CD1c-positive myeloid dendritic cell (primary cell): ENCODE results near the gene SH2D2A.
"Not testable (repeated sequence)": the region's sequence is repeated elsewhere in the genome, so short reads cannot be mapped to it uniquely, and the experiment has no call there.

Experiments used
- DNase-seq: peaks from one replicate; pipeline ENCODE4 v3.0.0-alpha.2; 2016; ENCODE audit errors: extremely low spot score

The SH2D2A gene

GRCh38 chr1:156768610-156769295, 47.9 kb downstream of the SH2D2A start:
- no peak for DNase-seq

GRCh38 chr1:156767879-156768604, 48.6 kb downstream of the SH2D2A start:
- peak; percentile 39 for DNase-seq

DNA sequence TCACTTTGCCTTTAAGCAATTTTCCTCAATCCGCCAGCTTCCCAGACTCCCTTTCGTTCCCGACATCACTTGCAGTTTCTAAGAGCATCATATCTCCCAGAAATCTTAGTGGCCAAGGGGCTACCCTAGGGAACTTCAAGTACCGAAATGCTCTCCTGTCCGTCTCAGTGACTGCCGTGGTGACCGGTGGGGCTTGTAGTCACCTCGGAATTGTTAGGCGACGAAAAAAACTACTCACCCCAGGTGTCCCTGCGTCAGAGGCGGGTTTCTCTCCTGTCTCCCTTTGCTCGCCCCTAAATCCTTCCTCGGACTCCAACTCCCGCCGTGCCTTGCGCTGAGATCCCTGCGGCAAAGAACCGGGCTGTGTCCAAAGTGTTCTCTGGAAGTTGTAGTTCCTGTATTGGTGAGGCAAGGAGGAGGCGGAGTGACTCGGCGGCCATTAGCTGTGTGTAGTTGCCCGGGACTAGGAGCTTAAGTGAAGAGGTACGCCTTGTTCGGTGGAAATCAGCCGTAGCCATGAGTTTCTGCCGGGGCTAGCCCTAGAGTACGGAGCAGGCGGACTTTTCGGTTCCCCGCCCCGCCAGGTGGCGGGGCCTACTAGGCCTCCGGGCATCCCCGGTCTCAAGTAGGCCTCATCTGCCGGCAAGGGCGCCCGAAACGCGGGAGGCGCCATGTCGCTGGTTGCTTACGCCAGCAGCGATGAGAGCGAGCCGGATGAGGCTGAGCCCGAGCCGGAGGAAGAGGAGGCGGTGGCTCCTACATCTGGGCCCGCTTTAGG, 49.4 kb downstream of the SH2D2A start, which contains the start of gene PRCC:
PRCC (plus strand) TSS at position 435 of the 778 bp plus-strand sequence; CDS start at position 672, 237 bp downstream.
- DNase-seq: peak; percentile 99

GRCh38 chr1:156766298-156767100, 50.1 kb downstream of the SH2D2A start:
- no peak for DNase-seq

DNA sequence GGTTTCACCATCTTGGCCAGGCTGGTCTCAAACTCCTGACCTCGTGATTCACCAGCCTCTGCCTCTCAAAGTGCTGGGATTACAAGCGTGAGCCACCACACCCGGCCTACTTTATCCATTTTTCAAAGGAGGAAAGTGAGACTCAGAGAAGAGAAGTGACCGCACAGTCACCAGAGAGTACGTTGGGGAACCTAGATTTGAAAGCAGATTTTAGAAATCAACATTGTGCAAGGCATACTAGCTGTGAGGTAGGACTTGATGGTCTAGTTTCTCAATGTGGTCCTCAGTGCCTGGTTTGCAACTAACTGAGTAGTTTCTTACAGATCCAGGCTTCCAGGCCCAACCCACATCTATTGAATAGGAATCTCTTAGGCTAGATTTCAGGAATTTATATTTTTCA, 51.0 kb downstream of the SH2D2A start:
- DNase-seq: peak; percentile 28

DNA sequence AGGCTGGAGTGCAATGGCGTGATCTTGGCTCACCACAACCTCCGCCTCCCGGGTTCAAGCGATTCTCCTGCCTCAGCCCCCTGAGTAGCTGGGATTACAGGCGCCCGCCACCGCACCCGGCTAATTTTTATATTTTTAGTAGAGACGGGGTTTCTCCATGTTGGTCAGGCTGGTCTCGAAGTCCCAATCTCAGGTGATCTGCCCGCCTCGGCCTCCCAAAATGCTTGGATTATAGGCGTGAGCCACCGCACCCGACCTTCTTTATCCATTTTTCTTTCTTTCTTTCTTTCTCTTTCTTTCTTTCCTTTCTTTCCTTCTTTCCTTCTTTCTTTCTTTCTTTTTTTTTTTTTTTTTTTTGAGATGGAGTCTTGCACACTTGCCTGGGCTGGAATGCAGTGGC, 51.5 kb downstream of the SH2D2A start:
- DNase-seq: not testable (repeated sequence)

- no peak for DNase-seq
Measured at GRCh38 chr1:156760796-156761104, 55.9 kb downstream of the SH2D2A start.

- no peak for DNase-seq
Measured at GRCh38 chr1:156760092-156760795, 56.4 kb downstream of the SH2D2A start.

- DNase-seq: not testable (repeated sequence)
Measured at GRCh38 chr1:156757572-156758253, 58.9 kb downstream of the SH2D2A start.

DNA sequence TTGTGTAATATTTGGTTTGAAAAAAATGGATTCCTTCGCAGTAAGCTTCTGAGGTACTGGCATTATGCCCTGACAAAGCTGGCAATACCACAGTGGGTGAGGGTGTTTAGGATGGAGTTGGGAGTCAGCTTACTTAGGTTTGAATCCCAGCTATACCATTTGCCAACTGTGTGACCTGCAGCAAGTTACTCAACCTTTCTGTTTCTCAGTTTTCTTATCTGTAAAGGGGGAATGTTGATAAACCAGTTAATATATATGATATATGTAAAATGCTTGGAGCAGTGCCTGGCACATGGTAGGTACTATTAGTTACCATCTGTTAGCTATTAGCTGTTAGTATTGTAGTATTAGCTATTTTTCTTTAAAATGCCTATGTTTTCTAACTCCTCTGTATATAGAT, 60.3 kb downstream of the SH2D2A start:
- DNase-seq: no peak
